OCI-LY1 (cell line): ENCODE results near the gene LATS2.

Experiments used
- CTCF ChIP-seq: fragments of 200-600 bp; sonication (generic), shearing (Covaris generic); IDR thresholded peaks from 2 replicates; pipeline ENCODE4 v1.5.1; 2017; ENCODE audit warnings: mild to moderate bottlenecking, antibody characterized with exemption, low read length, moderate library complexity, mixed read lengths
- EZH2 ChIP-seq: fragments of 200-600 bp; sonication (generic), shearing (Covaris generic); IDR thresholded peaks from 2 replicates; pipeline ENCODE4 v1.8.0; 2017; ENCODE audit warnings: borderline replicate concordance, mixed run types, mild to moderate bottlenecking, antibody characterized with exemption, low read length, moderate library complexity, mixed read lengths

- TF ChIP-seq CTCF (no peak), EZH2 (no peak)
These were observed 15.2 kb downstream of the LATS2 start for GRCh38 chr13:21046203-21046602.
